SU-DHL-6 (cell line): Measurements from ENCODE around the gene DSC2.

Experiments
- CTCF ChIP-seq: fragments of 200-600 bp; sonication (generic); IDR thresholded peaks from one replicate; pipeline ENCODE4 v1.5.1; 2017; ENCODE audit warnings: antibody characterized with exemption, mild to moderate bottlenecking, low read length, moderate library complexity; ENCODE audit not compliant: insufficient read depth, poor library complexity, severe bottlenecking
- EZH2phosphoT487 ChIP-seq: fragments of 200-600 bp; sonication (generic), shearing (Covaris generic); conservative IDR thresholded peaks from 2 replicates; pipeline ENCODE4 v1.6.1; 2018; ENCODE audit warnings: mild to moderate bottlenecking, antibody characterized with exemption, low read length, moderate library complexity, mixed read lengths

GRCh38 chr18:31099450-31100230 lies 2.6 kb downstream of the DSC2 start:
- no peak for TF ChIP-seq CTCF
- TF ChIP-seq EZH2phosphoT487 = no peak
